Calu3 (cell line): ENCODE data around the gene MRGPRX2. TPM values are rescaled to one million over a fixed set of nuclear protein-coding genes. Genes with fewer than 3 reads are reported as not detected.

Source experiments
- BruUV-seq: library from RNA; stranded (reverse); fragments of 400-500 nt; replicated peaks from 2 replicates; lab custom pipeline; 2021; lab: Mats Ljungman, UMichigan
- CTCF ChIA-PET: fragments of 300-600 bp; sonication (Branson Sonifier 250); formaldehyde crosslinking; loops from one replicate; lab custom pipeline; 2022; ENCODE audit warnings: antibody characterized with exemption; lab: Charles Lee
- DNase-seq: peaks from one replicate; pipeline ENCODE4 v3.0.0; 2022
- H3K27ac Mint-ChIP-seq: one replicate; pipeline ENCODE4 v1.8.0; 2022; ENCODE audit warnings: mixed read lengths; ENCODE audit not compliant: unreplicated experiment
- H3K27me3 Mint-ChIP-seq: one replicate; pipeline ENCODE4 v1.8.0; 2022; ENCODE audit warnings: mixed read lengths; ENCODE audit not compliant: unreplicated experiment
- H3K36me3 Mint-ChIP-seq: one replicate; pipeline ENCODE4 v1.8.0; 2022; ENCODE audit warnings: mild to moderate bottlenecking, moderate library complexity, mixed read lengths; ENCODE audit not compliant: insufficient read depth, unreplicated experiment
- H3K4me1 Mint-ChIP-seq: one replicate; pipeline ENCODE4 v1.8.0; 2022; ENCODE audit warnings: mild to moderate bottlenecking, low read depth, mixed read lengths; ENCODE audit not compliant: unreplicated experiment
- H3K4me3 Mint-ChIP-seq: one replicate; pipeline ENCODE4 v1.8.0; 2022; ENCODE audit warnings: mild to moderate bottlenecking, low read depth, moderate library complexity, mixed read lengths; ENCODE audit not compliant: unreplicated experiment
- H3K9me3 Mint-ChIP-seq: one replicate; pipeline ENCODE4 v1.8.0; 2022; ENCODE audit warnings: low read depth, mixed read lengths; ENCODE audit not compliant: unreplicated experiment
- CTCF ChIP-seq: fragments of 200-600 bp; IDR thresholded peaks from one replicate; pipeline ENCODE4 v1.8.0; 2022; ENCODE audit warnings: antibody characterized with exemption; ENCODE audit not compliant: unreplicated experiment
- intact Hi-C: fragments of 100-400 bp; cut with micrococcal nuclease; formaldehyde crosslinking; loops from one replicate; pipeline ENCODE4 v1.10.0; 2022; ENCODE audit not compliant: unreplicated experiment
- total RNA-seq: library from RNA; stranded (reverse); gene quantifications from 2 replicates; pipeline ENCODE4 v1.2.3, GENCODE V29; 2022

The MRGPRX2 gene
- total RNA-seq, 1 experiment from 2014 or later, result not detected

GRCh38 chr11:19039409-19039808 lies 21.1 kb downstream of the MRGPRX2 start:
- H3K27ac Mint-ChIP-seq, result no peak overlapping the region
- H3K27me3 Mint-ChIP-seq, result peaks cover 92% of the 10 kb centered on the region
- H3K36me3 Mint-ChIP-seq, result no peaks in the 10 kb centered on the region
- CTCF ChIA-PET, result no interaction called here
- intact Hi-C loops, result no loop called here
- no peak overlapping the region for H3K4me3 Mint-ChIP-seq
- no peak for TF ChIP-seq CTCF
- H3K4me1 Mint-ChIP-seq, result no peaks in the 10 kb centered on the region
- DNase-seq, result no peak
- peaks cover 5% of the 10 kb centered on the region for H3K9me3 Mint-ChIP-seq
- no TSS peak for BruUV-seq

- H3K9me3 Mint-ChIP-seq, result no peaks in the 10 kb centered on the region
- no peak overlapping the region for H3K27ac Mint-ChIP-seq
- H3K36me3 Mint-ChIP-seq, result no peaks in the 10 kb centered on the region
- no peak for DNase-seq
- H3K27me3 Mint-ChIP-seq, result peaks cover 58% of the 10 kb centered on the region
- no peak for TF ChIP-seq CTCF
- no TSS peak for BruUV-seq
- CTCF ChIA-PET, result no interaction called here
- no peaks in the 10 kb centered on the region for H3K4me1 Mint-ChIP-seq
- intact Hi-C loops, result no loop called here
- H3K4me3 Mint-ChIP-seq, result no peak overlapping the region
Measured at GRCh38 chr11:19032990-19033389, 27.5 kb downstream of the MRGPRX2 start.

- Mint-ChIP-seq H3K4me1 (no peaks in the 10 kb centered on the region), H3K27ac (no peak overlapping the region), H3K9me3 (no peaks in the 10 kb centered on the region), H3K4me3 (no peak overlapping the region), H3K27me3 (peaks cover 67% of the 10 kb centered on the region), H3K36me3 (no peaks in the 10 kb centered on the region)
- CTCF ChIA-PET, result interaction anchor here (0.5 kb wide), 1 partner anchor 445 kb away, joined by 4 read pairs; no protein-coding TSS in a partner anchor
- BruUV-seq, result no TSS peak
- peak; percentile 25 for DNase-seq
- intact Hi-C loops, result no loop called here
- TF ChIP-seq CTCF, result no peak
Measured at GRCh38 chr11:19027829-19028595, 32.5 kb downstream of the MRGPRX2 start.

- H3K27me3 Mint-ChIP-seq, result peaks cover 77% of the 10 kb centered on the region
- no peak overlapping the region for H3K27ac Mint-ChIP-seq
- H3K36me3 Mint-ChIP-seq, result no peaks in the 10 kb centered on the region
Measured at GRCh38 chr11:19026862-19027261, 33.7 kb downstream of the MRGPRX2 start.

More at GRCh38 chr11:19026862-19027261, 33.7 kb downstream of the MRGPRX2 start:
- CTCF ChIA-PET, result no interaction called here
- TF ChIP-seq CTCF, result no peak
- BruUV-seq, result no TSS peak
- no peak for DNase-seq
- Mint-ChIP-seq H3K9me3 (no peaks in the 10 kb centered on the region), H3K4me1 (no peaks in the 10 kb centered on the region), H3K4me3 (no peak overlapping the region)
- intact Hi-C loops, result no loop called here
